ENCODE data around the gene PRMT3. TPM values are rescaled to one million over a fixed set of nuclear protein-coding genes. Genes with fewer than 3 reads are reported as not detected.
"Not testable (repeated sequence)": the region's sequence is repeated elsewhere in the genome, so short reads cannot be mapped to it uniquely, and the experiment has no call there.

PRMT3 gene
- polyA plus RNA-seq, 4 donors, result 15.6 to 18.4 (median 17.5) TPM

DNA sequence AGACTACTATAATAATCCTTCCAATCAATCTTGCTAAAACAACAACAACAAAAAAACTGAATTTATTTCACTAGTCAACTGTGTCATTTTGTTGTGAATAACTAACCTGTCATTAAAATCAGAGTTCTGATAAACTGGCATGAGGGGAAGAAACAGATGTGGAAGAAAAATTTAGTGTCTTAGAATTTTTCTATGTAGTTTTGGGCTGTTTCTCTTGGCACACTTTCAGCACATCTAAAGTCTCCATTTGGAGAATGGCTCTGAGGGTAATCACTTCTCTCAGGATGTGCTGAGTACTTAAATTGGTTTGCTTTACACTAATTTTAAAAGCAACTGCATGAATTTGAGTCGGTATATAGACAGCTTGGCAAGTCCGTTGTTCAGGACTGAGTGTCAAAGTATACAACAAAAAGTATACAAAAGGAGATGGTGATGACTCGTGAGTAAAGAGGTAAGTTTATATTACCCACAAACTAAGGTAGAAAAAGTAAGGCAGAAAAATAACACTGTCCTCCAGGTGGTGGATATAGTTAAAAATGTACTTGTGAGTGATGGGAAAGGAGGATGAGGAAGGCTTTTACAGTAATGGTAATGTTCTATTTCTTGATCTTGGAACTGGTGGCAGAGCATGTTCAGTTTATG is 13.8 kb upstream of the PRMT3 start:
- DNase-seq (ENCODE audit: low read depth in 4 of 4, low spot score in 2 of 4), result no peak

GRCh38 chr11:20374741-20375300 is 12.7 kb upstream of the PRMT3 start:
- DNase-seq (ENCODE audit: low read depth in 4 of 4, low spot score in 2 of 4), result no peak

GRCh38 chr11:20376162-20376730 is 11.3 kb upstream of the PRMT3 start:
- DNase-seq (ENCODE audit: low read depth in 4 of 4, low spot score in 2 of 4), result no peak

GRCh38 chr11:20385996-20386395 is 1.5 kb upstream of the PRMT3 start:
- not testable (repeated sequence) for DNase-seq (ENCODE audit: low read depth in 4 of 4, low spot score in 2 of 4)

DNA sequence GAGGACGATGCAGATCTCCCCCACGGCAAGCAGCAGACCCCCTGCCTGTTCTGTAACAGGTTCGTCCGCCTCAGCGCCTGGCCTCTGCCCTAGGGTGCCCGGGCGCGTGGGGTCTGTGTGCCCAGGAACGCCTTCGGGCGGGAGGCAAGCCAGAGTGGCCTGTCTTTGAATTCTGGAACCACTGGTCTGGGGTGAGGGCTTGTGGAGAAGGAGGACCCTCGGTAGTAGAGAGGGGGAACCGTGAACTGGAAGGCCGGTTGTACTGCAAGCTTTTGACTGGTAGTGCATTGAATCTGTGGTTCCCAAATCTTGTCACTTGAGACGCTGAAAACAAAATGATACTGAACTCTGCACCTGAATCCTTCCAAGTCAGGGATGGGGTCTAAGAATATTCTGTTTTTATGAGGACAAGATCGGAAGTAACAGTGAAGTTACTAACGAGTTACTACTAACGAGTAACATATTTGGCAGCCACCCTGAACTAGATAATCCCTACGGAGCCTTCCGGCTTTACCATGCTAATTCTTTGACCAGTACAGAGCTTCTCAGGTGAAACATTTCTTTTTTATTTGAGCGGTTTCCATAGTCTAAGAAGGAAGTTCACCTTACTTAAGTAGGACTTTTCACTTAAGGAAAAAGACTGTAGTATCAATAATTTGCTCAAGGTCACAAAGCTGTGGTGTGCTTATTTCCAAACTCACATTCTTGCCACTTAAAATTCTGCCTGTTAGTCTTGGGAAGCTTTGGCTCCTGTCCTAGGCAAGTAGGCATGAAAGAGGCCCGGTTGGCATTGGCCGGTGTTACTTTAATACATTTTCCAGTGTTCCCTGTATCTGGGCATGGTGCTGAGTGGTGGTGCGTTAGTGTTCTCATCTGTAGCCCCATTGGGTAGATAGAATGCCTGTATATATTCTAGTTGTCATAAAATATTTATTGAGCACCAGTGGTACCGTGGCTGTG is 860 bp downstream of the PRMT3 start:
- no peak for DNase-seq (ENCODE audit: low read depth in 4 of 4, low spot score in 2 of 4)

- peak in 3 of 4 donors; percentile 41 to 61 (median 54) for DNase-seq (ENCODE audit: low read depth in 4 of 4, low spot score in 2 of 4)
Measured at GRCh38 chr11:20397281-20397680, 9.8 kb downstream of the PRMT3 start.

GRCh38 chr11:20399498-20399897 is 12.0 kb downstream of the PRMT3 start:
- no peak for DNase-seq (ENCODE audit: low read depth in 4 of 4, low spot score in 2 of 4)

- no peak for DNase-seq (ENCODE audit: low read depth in 4 of 4, low spot score in 2 of 4)
Measured at GRCh38 chr11:20403059-20403458, 15.5 kb downstream of the PRMT3 start.

- DNase-seq (ENCODE audit: low read depth in 4 of 4, low spot score in 2 of 4), result no peak
Measured at GRCh38 chr11:20406484-20406883, 19.0 kb downstream of the PRMT3 start.

GRCh38 chr11:20407344-20407743 is 19.8 kb downstream of the PRMT3 start:
- no peak for DNase-seq (ENCODE audit: low read depth in 4 of 4, low spot score in 2 of 4)

- DNase-seq (ENCODE audit: low read depth in 4 of 4, low spot score in 2 of 4), result no peak
Measured at GRCh38 chr11:20415432-20415831, 27.9 kb downstream of the PRMT3 start.

GRCh38 chr11:20417771-20418170 is 30.3 kb downstream of the PRMT3 start:
- no peak for DNase-seq (ENCODE audit: low read depth in 4 of 4, low spot score in 2 of 4)

DNA sequence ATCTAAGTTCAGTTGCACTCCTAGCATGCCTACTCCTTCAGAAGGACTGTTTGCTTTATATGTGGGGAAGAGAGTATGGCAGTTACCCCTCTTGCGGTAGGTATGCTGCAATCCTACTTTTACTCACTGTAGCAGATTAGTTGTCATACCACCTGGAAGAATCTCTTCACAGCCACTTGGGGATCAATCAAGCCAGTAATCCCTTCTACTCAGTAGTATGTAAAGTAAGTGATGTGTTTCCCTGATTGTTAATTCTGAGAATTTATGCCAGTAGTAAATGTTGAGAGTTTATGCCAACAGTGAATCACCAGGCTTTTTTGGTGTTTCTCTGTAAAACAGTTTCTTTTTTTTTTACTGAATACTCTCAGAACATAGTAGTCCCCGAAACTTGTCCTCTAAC is 34.4 kb downstream of the PRMT3 start:
- DNase-seq (ENCODE audit: low read depth in 4 of 4, low spot score in 2 of 4), result no peak

GRCh38 chr11:20429216-20429615 is 41.7 kb downstream of the PRMT3 start:
- DNase-seq (ENCODE audit: low read depth in 4 of 4, low spot score in 2 of 4), result no peak

DNA sequence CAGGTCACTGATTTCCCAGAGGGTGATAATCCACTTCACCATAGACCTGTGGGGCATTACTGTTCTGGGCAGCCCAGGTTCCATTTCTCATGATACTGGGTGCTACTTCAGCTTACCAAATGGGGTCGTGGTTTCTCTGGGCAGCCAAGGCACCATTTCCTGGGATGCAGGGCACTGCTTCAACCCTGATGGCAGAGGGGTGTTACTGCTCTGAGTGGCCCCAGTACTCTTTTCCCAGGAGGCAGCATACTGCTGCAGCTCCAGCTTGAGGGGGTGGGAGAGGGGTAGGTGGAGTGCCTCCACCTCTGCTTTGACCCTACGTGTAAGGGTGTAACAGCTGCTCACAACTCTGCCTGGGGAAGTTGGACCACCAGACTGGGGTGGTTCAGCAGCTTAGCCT is 51.1 kb downstream of the PRMT3 start:
- DNase-seq (ENCODE audit: low read depth in 4 of 4, low spot score in 2 of 4), result no peak

DNA sequence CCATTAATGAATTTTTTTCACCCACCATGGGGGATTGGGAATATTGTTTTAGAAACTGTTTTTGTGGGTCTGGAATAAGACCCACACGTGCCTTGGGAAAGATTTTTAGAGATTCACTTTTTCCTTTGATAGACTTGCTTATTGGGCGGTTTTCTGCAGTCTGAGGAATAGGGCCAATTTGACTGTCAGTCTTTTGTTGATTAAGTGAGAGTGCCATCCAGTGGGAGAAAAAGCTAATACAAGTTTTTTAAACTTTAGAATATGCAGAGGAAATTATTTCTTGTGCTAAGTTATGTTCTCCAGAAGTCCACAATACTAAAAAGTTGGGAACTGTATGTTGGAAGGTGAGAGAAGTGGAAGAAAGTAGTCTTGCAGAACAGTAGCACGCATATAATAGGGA is 56.1 kb downstream of the PRMT3 start:
- no peak for DNase-seq (ENCODE audit: low read depth in 4 of 4, low spot score in 2 of 4)

DNA sequence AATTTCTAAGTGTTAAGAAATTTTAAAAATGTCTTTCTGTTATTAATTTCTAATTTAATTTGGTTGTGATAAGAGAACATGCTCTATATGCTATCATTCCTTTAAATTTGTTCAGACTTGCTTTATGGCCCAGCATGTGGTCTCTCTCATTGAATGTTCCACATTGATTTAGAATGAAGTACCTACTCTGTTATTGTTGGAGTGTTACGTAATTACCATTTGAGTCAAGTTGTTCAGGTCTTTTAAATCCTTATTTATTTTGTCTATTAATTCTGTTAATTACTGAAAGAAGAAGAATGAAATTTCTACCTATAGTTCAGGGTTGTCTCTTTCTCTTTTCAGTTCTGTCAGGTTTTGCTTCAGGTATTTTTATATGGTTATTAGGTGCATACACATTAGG is 57.0 kb downstream of the PRMT3 start:
- DNase-seq (ENCODE audit: low read depth in 4 of 4, low spot score in 2 of 4), result no peak

GRCh38 chr11:20448834-20449233 is 61.3 kb downstream of the PRMT3 start:
- no peak for DNase-seq (ENCODE audit: low read depth in 4 of 4, low spot score in 2 of 4)

DNA sequence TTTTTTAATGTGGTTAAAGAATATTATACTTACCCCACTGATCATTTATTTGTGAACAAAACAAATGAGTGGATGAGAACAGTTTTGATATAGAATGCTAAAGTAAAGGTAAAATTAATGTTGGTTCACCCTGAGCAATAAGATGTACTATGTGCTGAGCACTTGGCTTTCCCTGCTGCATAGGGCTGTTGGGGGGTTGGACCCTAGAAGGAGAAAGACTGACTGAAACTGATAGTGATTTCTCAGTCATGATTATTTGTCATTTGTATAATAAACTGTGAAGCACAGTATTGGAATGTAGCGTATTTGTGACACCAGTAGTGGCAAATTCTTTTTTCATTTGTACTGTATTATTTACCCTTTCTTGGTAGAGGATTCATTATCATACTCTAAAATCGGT is 63.3 kb downstream of the PRMT3 start:
- DNase-seq (ENCODE audit: low read depth in 4 of 4, low spot score in 2 of 4), result no peak

- no peak for DNase-seq (ENCODE audit: low read depth in 4 of 4, low spot score in 2 of 4)
Measured at GRCh38 chr11:20451568-20451967, 64.1 kb downstream of the PRMT3 start.

GRCh38 chr11:20452585-20452984 is 65.1 kb downstream of the PRMT3 start:
- DNase-seq (ENCODE audit: low read depth in 4 of 4, low spot score in 2 of 4), result no peak
